BJ (cell line): ENCODE measurements around the gene POC1A. TPM values are rescaled to one million over a fixed set of nuclear protein-coding genes. Genes with fewer than 3 reads are reported as not detected.

Experiments used
- CTCF ChIA-PET: fragments of 350-600 bp; formaldehyde crosslinking; extraction: SDS; loops from one replicate; lab custom pipeline; 2021; ENCODE audit warnings: antibody characterized with exemption, inconsistent platforms; lab: Yijun Ruan, JAX
- POLR2A ChIA-PET: fragments of 300-600 bp; sonication (Branson Sonifier 250); formaldehyde crosslinking; extraction: SDS; loops from one replicate; lab custom pipeline; 2021; ENCODE audit warnings: antibody characterized with exemption; lab: Charles Lee
- DNase-seq: peaks from one replicate; pipeline ENCODE4 v3.0.0-alpha.2; 2011; ENCODE audit warnings: low read depth
- H3K27me3 ChIP-seq: 2 replicates; pipeline ENCODE4 v1.6.0; 2011; ENCODE audit warnings: low read length; ENCODE audit not compliant: control insufficient read depth, insufficient read depth
- H3K36me3 ChIP-seq: 2 replicates; pipeline ENCODE4 v1.5.1; 2011; ENCODE audit warnings: low read length; ENCODE audit not compliant: control insufficient read depth, insufficient read depth
- H3K4me3 ChIP-seq: 2 replicates; pipeline ENCODE4 v1.5.1; 2011; ENCODE audit warnings: low read depth, mild to moderate bottlenecking, control low read depth, low read length
- CTCF ChIP-seq: IDR thresholded peaks from 2 replicates; pipeline ENCODE4 v1.5.1; 2011; ENCODE audit warnings: low read depth, mild to moderate bottlenecking, control low read depth, inconsistent platforms, low read length, moderate library complexity; ENCODE audit not compliant: insufficient read depth
- polyA plus RNA-seq: library from polyadenylated mRNA; depleted of rRNA; stranded (reverse); fragments of >200 nt; gene quantifications from 2 replicates; pipeline ENCODE4 v1.2.3, GENCODE V29; 2011

Gene POC1A
- polyA plus RNA-seq, 1 experiment = 18.4 TPM

- DNase-seq = no peak
These were observed 100.6 kb downstream of the POC1A start for GRCh38 chr3:52053307-52054304.

GRCh38 chr3:52052831-52053306, 101.4 kb downstream of the POC1A start:
- Histone ChIP-seq H3K27me3 (no peaks in the 10 kb centered on the region), H3K36me3 (peaks cover 32% of the 10 kb centered on the region), H3K4me3 (peak overlapping the region; percentile 31)
- peak; percentile 66 for TF ChIP-seq CTCF
- ChIA-PET POLR2A (interaction anchor here (0.6 kb wide), 1 partner anchor 110 kb away, joined by 23 read pairs; no protein-coding TSS in a partner anchor), CTCF (interaction anchor here (0.7 to 12.6 kb wide), 30 partner anchors 9 to 166 kb away, joined by 3 to 179 read pairs (median 4); partner anchors contain the start of genes POC1A, RPL29 and RRP9)
- DNase-seq = peak; percentile 31

More at GRCh38 chr3:52053307-52054304, 100.6 kb downstream of the POC1A start:
- POLR2A ChIA-PET = interaction anchor here (0.6 to 1.5 kb wide), 2 partner anchors 7 to 111 kb away, joined by 3 to 23 read pairs; no protein-coding TSS in a partner anchor
- Histone ChIP-seq H3K36me3 (peaks cover 32% of the 10 kb centered on the region), H3K27me3 (no peaks in the 10 kb centered on the region), H3K4me3 (peak overlapping the region; percentile 94)
- peak; percentile 31 for TF ChIP-seq CTCF
- CTCF ChIA-PET = interaction anchor here (0.5 to 12.6 kb wide), 30 partner anchors 12 to 166 kb away, joined by 3 to 179 read pairs (median 4); partner anchors contain the start of gene RPL29

GRCh38 chr3:52051444-52051843, 102.8 kb downstream of the POC1A start:
- H3K36me3 ChIP-seq = peaks cover 32% of the 10 kb centered on the region
- H3K4me3 ChIP-seq = no peak overlapping the region
- CTCF ChIA-PET = interaction anchor here (1.2 to 12.6 kb wide), 3 partner anchors 48 to 69 kb away, joined by 4 to 179 read pairs (median 120); no protein-coding TSS in a partner anchor
- TF ChIP-seq CTCF = no peak
- POLR2A ChIA-PET = no interaction called here
- no peaks in the 10 kb centered on the region for H3K27me3 ChIP-seq
- DNase-seq = no peak

GRCh38 chr3:52050571-52050970, 103.7 kb downstream of the POC1A start:
- Histone ChIP-seq H3K27me3 (no peaks in the 10 kb centered on the region), H3K36me3 (peaks cover 32% of the 10 kb centered on the region), H3K4me3 (no peak overlapping the region)
- TF ChIP-seq CTCF = no peak
- DNase-seq = no peak
- CTCF ChIA-PET = interaction anchor here (1.5 to 12.6 kb wide), 3 partner anchors 47 to 108 kb away, joined by 4 to 179 read pairs (median 120); no protein-coding TSS in a partner anchor
- POLR2A ChIA-PET = interaction anchor here (0.6 kb wide), 1 partner anchor 19 kb away, joined by 3 read pairs; no protein-coding TSS in a partner anchor
